Hematopoietic multipotent progenitor cell treated with erythropoietin and hydrocortisone succinate and interleukin-3 and kit ligand, for 6 days (in vitro differentiated cells): ENCODE results near the gene CALHM1.
A peak's percentile ranks its signal among the peaks of the same experiment; 100 is the strongest.
"Not testable (repeated sequence)": the region's sequence is repeated elsewhere in the genome, so short reads cannot be mapped to it uniquely, and the experiment has no call there.

Source experiments
- DNase-seq: peaks from one replicate; pipeline ENCODE4 v3.0.0-alpha.2; 2015

CALHM1 gene, protein sequence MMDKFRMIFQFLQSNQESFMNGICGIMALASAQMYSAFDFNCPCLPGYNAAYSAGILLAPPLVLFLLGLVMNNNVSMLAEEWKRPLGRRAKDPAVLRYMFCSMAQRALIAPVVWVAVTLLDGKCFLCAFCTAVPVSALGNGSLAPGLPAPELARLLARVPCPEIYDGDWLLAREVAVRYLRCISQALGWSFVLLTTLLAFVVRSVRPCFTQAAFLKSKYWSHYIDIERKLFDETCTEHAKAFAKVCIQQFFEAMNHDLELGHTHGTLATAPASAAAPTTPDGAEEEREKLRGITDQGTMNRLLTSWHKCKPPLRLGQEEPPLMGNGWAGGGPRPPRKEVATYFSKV

GRCh38 chr10:103458720-103459119 lies at the start of gene CALHM1:
Gene CALHM1, minus strand, starts transcription at chr10:103458900. Its CDS starts 149 bp downstream, at chr10:103458751.
- no peak for DNase-seq

GRCh38 chr10:103507235-103508191 lies 48.8 kb upstream of the CALHM1 start:
- DNase-seq, result no peak

GRCh38 chr10:103506061-103506460 lies 47.4 kb upstream of the CALHM1 start:
- no peak for DNase-seq

DNA sequence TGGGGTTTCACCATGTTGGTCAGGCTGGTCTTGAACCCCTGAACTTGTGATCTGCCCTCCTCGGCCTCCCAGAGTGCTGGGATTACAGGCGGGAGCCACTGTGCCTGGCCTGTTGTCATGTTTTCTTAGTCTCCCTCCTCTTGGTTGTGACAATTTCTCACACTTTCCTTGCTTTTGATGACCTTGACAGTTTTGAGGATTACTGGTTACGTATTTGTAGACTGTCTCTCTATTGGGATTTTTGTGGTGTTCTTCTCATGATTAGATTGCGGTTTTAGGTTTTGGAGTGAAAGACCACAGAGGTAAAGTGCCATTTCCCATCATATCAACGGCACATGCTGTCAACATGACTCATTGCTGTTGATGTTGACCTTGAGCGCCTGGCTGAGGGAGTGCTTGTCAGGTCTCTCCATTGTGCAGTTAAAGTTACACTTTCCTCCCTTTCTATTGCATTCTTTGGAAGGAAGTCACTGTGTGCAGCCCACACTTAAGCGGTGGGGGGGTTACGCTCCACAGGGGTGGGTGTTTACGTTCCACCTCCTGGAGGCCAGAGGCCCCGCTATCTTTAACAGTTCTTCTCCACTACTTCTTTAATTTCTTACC lies 45.6 kb upstream of the CALHM1 start:
- DNase-seq, result peak; percentile 72

DNA sequence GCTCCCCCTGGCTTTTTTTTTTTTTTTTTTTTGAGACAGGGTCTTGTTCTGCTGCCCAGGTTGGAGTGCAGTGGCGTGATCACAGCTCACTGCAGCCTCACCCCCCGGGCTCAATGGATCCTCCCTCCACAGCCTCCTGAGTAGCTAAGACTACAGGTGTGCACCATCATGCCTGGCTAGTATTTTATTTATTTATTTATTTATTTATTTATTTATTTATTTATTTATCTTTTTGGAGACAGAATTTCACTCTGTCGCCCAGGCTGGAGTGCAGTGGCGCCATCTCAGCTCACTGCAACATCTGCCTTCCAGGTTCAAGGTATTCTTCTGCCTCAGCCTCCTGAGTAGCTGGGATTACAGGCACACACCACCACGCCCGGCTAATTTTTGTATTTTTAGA lies 45.1 kb upstream of the CALHM1 start:
- DNase-seq, result not testable (repeated sequence)

GRCh38 chr10:103502849-103503660 lies 44.4 kb upstream of the CALHM1 start:
- no peak for DNase-seq

DNA sequence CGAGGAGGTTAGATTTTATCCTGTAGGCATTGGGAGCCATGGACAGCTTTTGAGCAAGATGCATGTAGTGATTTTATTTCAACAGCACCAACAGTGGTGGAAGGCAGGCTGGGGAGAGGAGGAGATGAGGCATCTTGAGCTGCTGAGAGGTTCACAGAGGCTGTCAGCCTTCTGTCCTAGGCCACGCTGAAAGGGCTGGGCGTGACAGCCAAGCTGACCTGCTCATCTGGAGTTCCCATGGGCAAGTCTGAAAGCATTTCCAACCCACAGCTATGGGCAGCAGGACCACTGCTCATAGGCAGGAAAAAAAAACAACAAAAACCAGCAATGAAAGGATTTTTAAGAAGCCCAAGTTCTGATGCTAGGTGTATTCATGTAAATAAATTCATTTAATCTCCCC lies 42.5 kb upstream of the CALHM1 start:
- DNase-seq, result no peak

DNA sequence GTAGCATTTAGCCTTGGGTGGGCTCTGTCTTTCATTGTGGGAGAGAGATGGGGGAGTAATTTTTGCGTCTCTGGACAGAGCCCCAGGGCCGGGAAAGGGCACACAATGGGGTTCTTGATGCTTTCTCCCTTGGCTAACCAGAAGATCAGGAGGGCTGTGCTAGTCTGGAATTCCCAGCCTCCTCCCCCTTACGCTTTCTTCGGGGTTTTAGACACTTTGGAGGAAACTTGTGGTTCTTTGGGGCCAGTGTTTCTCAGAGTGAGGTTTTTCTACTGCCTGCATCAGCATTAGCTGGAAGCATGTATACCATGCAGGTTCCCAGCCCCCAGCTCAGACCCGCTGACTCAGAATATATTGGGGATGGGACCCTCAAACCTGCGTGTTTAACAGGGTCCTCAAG lies 41.8 kb upstream of the CALHM1 start:
- no peak for DNase-seq

DNA sequence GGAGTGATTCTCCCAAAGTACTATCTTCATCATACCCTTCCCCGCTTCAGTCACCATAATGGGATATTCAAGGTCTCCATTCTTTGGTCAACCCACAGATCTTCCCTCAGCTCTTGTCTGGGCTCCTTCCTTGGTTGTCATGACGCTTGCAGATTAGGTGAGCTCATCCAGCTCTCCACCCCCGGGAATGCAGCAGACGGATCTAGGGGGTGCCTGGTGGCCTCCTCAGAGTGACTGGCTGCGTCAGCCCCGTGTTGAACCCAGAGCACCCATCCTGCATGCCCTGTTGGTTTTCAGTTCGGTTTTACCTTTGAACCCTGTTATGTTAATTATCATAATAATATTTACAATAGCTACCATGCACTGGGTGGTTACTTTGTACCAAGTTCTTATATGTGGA lies 41.2 kb upstream of the CALHM1 start:
- no peak for DNase-seq

DNA sequence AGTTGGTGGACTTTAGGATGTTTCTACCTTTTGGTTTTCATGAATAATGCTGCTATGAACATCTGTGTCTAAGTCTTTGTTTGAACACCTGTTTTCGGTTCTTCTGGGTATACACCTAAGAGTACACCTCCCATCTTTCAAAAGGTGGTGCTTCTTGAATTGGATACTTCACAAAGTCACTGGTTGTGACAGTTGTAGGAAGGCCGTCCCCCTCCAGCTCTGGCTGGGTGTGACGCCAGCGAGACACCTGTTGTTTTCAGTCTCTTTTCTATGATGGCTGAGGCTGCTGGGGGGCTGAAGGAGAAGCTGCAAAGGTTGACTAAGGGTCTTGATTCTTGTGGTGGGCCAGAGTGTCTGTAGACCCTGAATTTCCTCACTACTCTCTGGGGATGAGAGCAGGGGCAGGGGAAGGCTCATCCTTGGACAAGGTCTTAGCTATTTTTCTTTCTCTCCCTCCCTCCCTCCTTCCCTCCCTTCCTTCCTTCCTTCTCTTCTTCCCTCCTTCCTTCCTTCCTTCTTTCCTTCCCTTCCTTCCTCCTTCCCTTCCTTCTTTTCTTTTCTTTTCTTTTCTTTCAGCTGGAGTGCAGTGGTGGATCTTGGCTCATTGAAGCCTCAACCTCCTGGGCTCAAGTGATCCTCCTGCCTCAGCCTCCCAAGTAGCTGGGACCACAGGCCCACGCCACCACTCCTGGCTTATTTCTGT lies 40.4 kb upstream of the CALHM1 start:
- no peak for DNase-seq

- no peak for DNase-seq
Measured at GRCh38 chr10:103497161-103497915, 38.6 kb upstream of the CALHM1 start.

DNA sequence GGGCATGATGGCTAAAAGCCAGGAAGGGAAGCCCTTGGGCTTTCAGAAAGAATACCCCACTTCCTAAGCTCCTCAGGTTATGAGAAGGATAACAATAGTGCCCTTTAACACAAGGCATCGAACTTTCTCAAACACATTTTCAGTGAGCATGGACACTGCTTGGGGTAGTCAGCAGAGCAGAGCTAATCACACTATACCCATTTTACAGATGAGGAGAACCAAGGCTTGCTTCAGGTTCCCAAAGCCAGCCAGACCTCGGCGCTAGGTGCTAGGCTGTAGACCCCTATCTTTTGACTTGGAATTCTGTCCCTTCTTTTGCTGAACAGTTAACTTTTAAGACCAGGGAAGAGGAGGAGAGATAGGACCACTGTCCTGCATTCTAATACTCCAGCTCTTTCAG lies 36.6 kb upstream of the CALHM1 start:
- no peak for DNase-seq

- no peak for DNase-seq
Measured at GRCh38 chr10:103493916-103494877, 35.5 kb upstream of the CALHM1 start.

- DNase-seq, result peak; percentile 17
Measured at GRCh38 chr10:103493362-103493915, 34.7 kb upstream of the CALHM1 start, which contains the start of gene NEURL1. Gene NEURL1, plus strand, starts transcription at chr10:103493705. Its CDS starts 683 bp downstream, at chr10:103494388.

GRCh38 chr10:103492655-103493261 lies 34.1 kb upstream of the CALHM1 start:
- DNase-seq, result no peak

DNA sequence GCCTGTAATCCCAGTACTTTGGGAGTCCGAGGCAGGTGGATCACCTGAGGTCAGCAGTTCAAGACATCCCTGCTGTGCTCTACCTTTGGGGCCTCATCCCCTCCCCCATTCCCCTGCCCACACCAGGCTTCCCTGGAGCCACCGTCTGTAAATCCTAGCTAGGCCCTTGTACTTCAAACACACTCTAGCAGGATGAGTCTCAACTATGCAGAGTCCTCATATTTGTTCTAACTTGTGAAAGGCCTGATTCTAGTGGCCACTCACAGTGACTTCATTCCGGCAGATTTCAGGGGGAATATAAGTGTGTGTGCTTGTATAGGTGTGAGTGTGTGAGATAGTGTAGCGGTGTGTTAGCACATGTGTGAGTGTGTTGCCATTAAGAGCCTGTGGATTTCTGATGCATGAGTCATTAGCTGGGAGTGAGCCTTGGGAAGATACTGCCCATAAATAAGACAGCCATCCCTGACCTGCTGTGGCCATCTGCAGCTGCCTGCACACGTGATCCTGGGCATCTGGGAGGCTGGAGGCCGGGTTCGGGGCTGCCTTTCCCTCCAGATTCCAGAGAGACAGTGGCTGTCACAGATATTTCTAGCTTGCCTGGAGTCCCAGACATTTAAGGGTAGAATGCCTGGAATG lies 33.1 kb upstream of the CALHM1 start:
- no peak for DNase-seq

DNA sequence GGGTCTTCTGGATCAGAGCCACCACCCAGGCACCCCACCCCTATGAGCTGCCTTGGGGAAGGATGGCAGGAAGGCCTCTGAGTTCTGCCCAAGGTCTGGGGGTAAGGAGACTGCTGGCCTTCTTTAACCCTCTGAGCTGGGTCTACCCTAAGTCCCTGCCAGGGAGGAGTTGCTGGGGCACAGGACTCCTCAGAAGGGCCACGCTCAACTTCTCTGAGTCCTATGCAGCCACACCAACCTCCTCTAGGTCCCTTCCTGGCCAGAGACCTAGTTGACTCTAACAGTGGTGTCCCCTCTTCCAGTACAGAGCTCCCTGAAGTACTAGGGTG lies 32.2 kb upstream of the CALHM1 start:
- no peak for DNase-seq

GRCh38 chr10:103487410-103487708 lies 28.7 kb upstream of the CALHM1 start:
- no peak for DNase-seq
